ENCODE data around the gene STAB1. TPM values are rescaled to one million over a fixed set of nuclear protein-coding genes. Genes with fewer than 3 reads are reported as not detected.
A peak's percentile ranks its signal among the peaks of the same experiment; 100 is the strongest.

STAB1 gene
- total RNA-seq, 1 donor from 2014 or later: 67.2 TPM

- Histone ChIP-seq H3K4me1 (peaks cover 27% of the 10 kb centered on the region), H3K36me3 (peaks cover 80% of the 10 kb centered on the region), H3K4me3 (no peak overlapping the region), H3K27me3 (ENCODE audit: low read depth) (no peaks in the 10 kb centered on the region), H3K27ac (replicated peaks) (no peak overlapping the region), H3K9me3 (replicated peaks) (no peaks in the 10 kb centered on the region)
- no peak for TF ChIP-seq CTCF (IDR thresholded peaks at IDR 0.05; ENCODE audit: borderline replicate concordance)
- no peak for DNase-seq
- intact Hi-C loops (cut with micrococcal nuclease): no loop called here
Measured at GRCh38 chr3:52561028-52561747, 66.0 kb downstream of the STAB1 start.

GRCh38 chr3:52563984-52564383 lies 68.8 kb downstream of the STAB1 start:
- intact Hi-C loops (cut with micrococcal nuclease): no loop called here
- no peak for TF ChIP-seq CTCF (IDR thresholded peaks at IDR 0.05; ENCODE audit: borderline replicate concordance)
- no peak for DNase-seq
- Histone ChIP-seq H3K4me1 (peaks cover 17% of the 10 kb centered on the region), H3K9me3 (replicated peaks) (no peaks in the 10 kb centered on the region), H3K27ac (replicated peaks) (no peak overlapping the region), H3K27me3 (ENCODE audit: low read depth) (no peaks in the 10 kb centered on the region), H3K36me3 (peaks cover 69% of the 10 kb centered on the region), H3K4me3 (no peak overlapping the region)

GRCh38 chr3:52568069-52568468 lies 72.9 kb downstream of the STAB1 start:
- Histone ChIP-seq H3K27me3 (ENCODE audit: low read depth) (no peaks in the 10 kb centered on the region), H3K27ac (replicated peaks) (no peak overlapping the region), H3K9me3 (replicated peaks) (no peaks in the 10 kb centered on the region), H3K4me3 (no peak overlapping the region), H3K4me1 (peaks cover 11% of the 10 kb centered on the region), H3K36me3 (peaks cover 52% of the 10 kb centered on the region)
- no peak for TF ChIP-seq CTCF (IDR thresholded peaks at IDR 0.05; ENCODE audit: borderline replicate concordance)
- intact Hi-C loops (cut with micrococcal nuclease): no loop called here
- DNase-seq: no peak

GRCh38 chr3:52570076-52570475 lies 74.9 kb downstream of the STAB1 start:
- H3K4me1 ChIP-seq: peaks cover 11% of the 10 kb centered on the region
- no peaks in the 10 kb centered on the region for H3K27me3 ChIP-seq (ENCODE audit: low read depth)
- peak overlapping the region; percentile 51 for H3K27ac ChIP-seq (replicated peaks)
- no peaks in the 10 kb centered on the region for H3K9me3 ChIP-seq (replicated peaks)
- no peak overlapping the region for H3K4me3 ChIP-seq
- no peak for DNase-seq
- no peak for TF ChIP-seq CTCF (IDR thresholded peaks at IDR 0.05; ENCODE audit: borderline replicate concordance)
- H3K36me3 ChIP-seq: peaks cover 56% of the 10 kb centered on the region
- intact Hi-C loops (cut with micrococcal nuclease): no loop called here

GRCh38 chr3:52572221-52572620 lies 77.1 kb downstream of the STAB1 start:
- no peak for TF ChIP-seq CTCF (IDR thresholded peaks at IDR 0.05; ENCODE audit: borderline replicate concordance)
- Histone ChIP-seq H3K4me3 (no peak overlapping the region), H3K27ac (replicated peaks) (no peak overlapping the region), H3K9me3 (replicated peaks) (no peaks in the 10 kb centered on the region), H3K27me3 (ENCODE audit: low read depth) (no peaks in the 10 kb centered on the region), H3K4me1 (peaks cover 11% of the 10 kb centered on the region), H3K36me3 (peaks cover 62% of the 10 kb centered on the region)
- no peak for DNase-seq
- intact Hi-C loops (cut with micrococcal nuclease): no loop called here

Other genes with a start within 250 kb of the STAB1 start
- 9.2 TPM for gene PPM1M, start 249.6 kb upstream of the STAB1 start, total RNA-seq
- 61.6 TPM for gene WDR82, start 216.7 kb upstream of the STAB1 start, total RNA-seq
- gene GLYCTK, start 207.5 kb upstream of the STAB1 start, total RNA-seq: 4.0 TPM
- gene DNAH1, start 179.0 kb upstream of the STAB1 start, total RNA-seq: 2.2 TPM
- 54.2 TPM for gene BAP1, start 85.3 kb upstream of the STAB1 start, total RNA-seq
- gene PHF7, start 84.7 kb upstream of the STAB1 start, total RNA-seq: 16.8 TPM
- gene SEMA3G, start 50.2 kb upstream of the STAB1 start, total RNA-seq: 9.2 TPM
- gene TNNC1, start 41.3 kb upstream of the STAB1 start, total RNA-seq: 8,962 TPM
- gene NISCH, start 39.7 kb upstream of the STAB1 start, total RNA-seq: 44.3 TPM
- gene NT5DC2, start 38.5 kb downstream of the STAB1 start, total RNA-seq: 69.3 TPM
- gene UQCC5, start 41.3 kb downstream of the STAB1 start, total RNA-seq: 65.8 TPM
- gene PBRM1, start 190.6 kb downstream of the STAB1 start, total RNA-seq: 52.3 TPM
- gene GNL3, start 190.7 kb downstream of the STAB1 start, total RNA-seq: 26.8 TPM
- gene GLT8D1, start 210.5 kb downstream of the STAB1 start, total RNA-seq: 29.2 TPM
- 85.8 TPM for gene SPCS1, start 210.8 kb downstream of the STAB1 start, total RNA-seq

Measured in left ventricle myocardium inferior (tissue), 1 donor.